PFSK-1 (cell line): ENCODE measurements around the gene SLC39A7.

Source experiments
- POLR2AphosphoS5 ChIP-seq: IDR thresholded peaks from 2 replicates; pipeline ENCODE4 v1.6.1; 2012; ENCODE audit warnings: low read depth, mild to moderate bottlenecking, control low read depth, low read length, moderate library complexity
- SIN3A ChIP-seq: IDR thresholded peaks from 2 replicates; pipeline ENCODE4 v1.6.1; 2012; ENCODE audit warnings: mild to moderate bottlenecking, low read length, moderate library complexity, borderline replicate concordance; ENCODE audit not compliant: insufficient read depth
- TAF1 ChIP-seq: IDR thresholded peaks from 2 replicates; pipeline ENCODE4 v1.6.1; 2012; ENCODE audit warnings: low read length, control low read depth, borderline replicate concordance; ENCODE audit not compliant: insufficient read depth
- TF ChIP-seq, protein P1 (sequence below), 2 experiments: IDR thresholded peaks; 2 replicates each; pipeline versions ENCODE4 v1.6.1 to v1.8.0; 2011 to 2012; ENCODE audit warnings: low read depth in 2 of 2, low read length in 2 of 2, control low read depth in 1 of 2, inconsistent platforms in 1 of 2, mild to moderate bottlenecking in 1 of 2, moderate library complexity in 1 of 2; ENCODE audit not compliant: insufficient read depth in 1 of 2

DNA sequence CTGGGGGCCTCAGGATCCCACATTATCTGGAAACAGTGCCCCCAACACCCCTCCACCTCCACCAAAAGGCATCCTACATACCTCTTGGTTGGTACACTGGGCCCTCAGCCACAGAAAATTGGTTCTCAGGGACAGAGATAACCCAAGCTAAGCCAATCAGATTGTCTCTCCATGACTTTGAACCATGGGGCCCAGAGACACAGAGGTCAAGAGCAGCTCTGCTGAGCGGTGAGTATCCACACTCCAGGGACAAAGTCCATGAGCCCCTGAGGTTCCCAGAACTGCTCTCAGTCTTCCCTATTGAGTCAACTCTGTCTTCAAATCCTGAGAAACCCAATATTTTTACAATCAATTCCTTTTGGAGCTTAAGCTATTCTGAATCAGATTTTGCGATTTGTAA lies 43.7 kb upstream of the SLC39A7 start:
- no peak for TF ChIP-seq POLR2AphosphoS5
- no peak for TF ChIP-seq SIN3A
- no peak for TF ChIP-seq TAF1
- TF ChIP-seq, protein P1, sequence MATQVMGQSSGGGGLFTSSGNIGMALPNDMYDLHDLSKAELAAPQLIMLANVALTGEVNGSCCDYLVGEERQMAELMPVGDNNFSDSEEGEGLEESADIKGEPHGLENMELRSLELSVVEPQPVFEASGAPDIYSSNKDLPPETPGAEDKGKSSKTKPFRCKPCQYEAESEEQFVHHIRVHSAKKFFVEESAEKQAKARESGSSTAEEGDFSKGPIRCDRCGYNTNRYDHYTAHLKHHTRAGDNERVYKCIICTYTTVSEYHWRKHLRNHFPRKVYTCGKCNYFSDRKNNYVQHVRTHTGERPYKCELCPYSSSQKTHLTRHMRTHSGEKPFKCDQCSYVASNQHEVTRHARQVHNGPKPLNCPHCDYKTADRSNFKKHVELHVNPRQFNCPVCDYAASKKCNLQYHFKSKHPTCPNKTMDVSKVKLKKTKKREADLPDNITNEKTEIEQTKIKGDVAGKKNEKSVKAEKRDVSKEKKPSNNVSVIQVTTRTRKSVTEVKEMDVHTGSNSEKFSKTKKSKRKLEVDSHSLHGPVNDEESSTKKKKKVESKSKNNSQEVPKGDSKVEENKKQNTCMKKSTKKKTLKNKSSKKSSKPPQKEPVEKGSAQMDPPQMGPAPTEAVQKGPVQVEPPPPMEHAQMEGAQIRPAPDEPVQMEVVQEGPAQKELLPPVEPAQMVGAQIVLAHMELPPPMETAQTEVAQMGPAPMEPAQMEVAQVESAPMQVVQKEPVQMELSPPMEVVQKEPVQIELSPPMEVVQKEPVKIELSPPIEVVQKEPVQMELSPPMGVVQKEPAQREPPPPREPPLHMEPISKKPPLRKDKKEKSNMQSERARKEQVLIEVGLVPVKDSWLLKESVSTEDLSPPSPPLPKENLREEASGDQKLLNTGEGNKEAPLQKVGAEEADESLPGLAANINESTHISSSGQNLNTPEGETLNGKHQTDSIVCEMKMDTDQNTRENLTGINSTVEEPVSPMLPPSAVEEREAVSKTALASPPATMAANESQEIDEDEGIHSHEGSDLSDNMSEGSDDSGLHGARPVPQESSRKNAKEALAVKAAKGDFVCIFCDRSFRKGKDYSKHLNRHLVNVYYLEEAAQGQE (IDR thresholded peaks at IDR 0.05; ENCODE audit: insufficient read depth in 1 of 2, low read depth in 2 of 2, low read length in 2 of 2), result no peak
